ENCODE measurements around the gene FGD2.

FGD2 gene

GRCh38 chr6:37032239-37032638, 26.8 kb downstream of the FGD2 start:
- DNase-seq (ENCODE audit: low read depth, low spot score), result no peak
- H3K4me3 ChIP-seq (ENCODE audit: low read depth, low read length), result no peak overlapping the region
- in situ Hi-C loops (cut with HindIII; ENCODE audit: low sequenced_read_pairs), result no loop called here
- TF ChIP-seq CTCF (IDR thresholded peaks at IDR 0.05; ENCODE audit: low read depth, low read length), result no peak

- in situ Hi-C loops (cut with HindIII; ENCODE audit: low sequenced_read_pairs), result no loop called here
- no peak overlapping the region for H3K4me3 ChIP-seq (ENCODE audit: low read depth, low read length)
- DNase-seq (ENCODE audit: low read depth, low spot score), result no peak
- TF ChIP-seq CTCF (IDR thresholded peaks at IDR 0.05; ENCODE audit: low read depth, low read length), result no peak
These were observed 27.8 kb downstream of the FGD2 start for GRCh38 chr6:37033255-37033654.

GRCh38 chr6:37033819-37034795, 28.7 kb downstream of the FGD2 start:
- H3K4me3 ChIP-seq (ENCODE audit: low read depth, low read length), result no peak overlapping the region
- DNase-seq (ENCODE audit: low read depth, low spot score), result no peak
- in situ Hi-C loops (cut with HindIII; ENCODE audit: low sequenced_read_pairs), result no loop called here
- TF ChIP-seq CTCF (IDR thresholded peaks at IDR 0.05; ENCODE audit: low read depth, low read length), result no peak

GRCh38 chr6:37036146-37036545, 30.7 kb downstream of the FGD2 start:
- in situ Hi-C loops (cut with HindIII; ENCODE audit: low sequenced_read_pairs), result no loop called here

GRCh38 chr6:37038292-37039198, 33.1 kb downstream of the FGD2 start:
- peak; percentile 31 for DNase-seq (ENCODE audit: low read depth, low spot score)
- TF ChIP-seq CTCF (IDR thresholded peaks at IDR 0.05; ENCODE audit: low read depth, low read length), result no peak

More at GRCh38 chr6:37036146-37036545, 30.7 kb downstream of the FGD2 start:
- no peak for TF ChIP-seq CTCF (IDR thresholded peaks at IDR 0.05; ENCODE audit: low read depth, low read length)
- H3K4me3 ChIP-seq (ENCODE audit: low read depth, low read length), result no peak overlapping the region
- DNase-seq (ENCODE audit: low read depth, low spot score), result no peak

GRCh38 chr6:37039958-37040357, 34.5 kb downstream of the FGD2 start:
- no peak for DNase-seq (ENCODE audit: low read depth, low spot score)
- TF ChIP-seq CTCF (IDR thresholded peaks at IDR 0.05; ENCODE audit: low read depth, low read length), result no peak
- in situ Hi-C loops (cut with HindIII; ENCODE audit: low sequenced_read_pairs), result no loop called here
- H3K4me3 ChIP-seq (ENCODE audit: low read depth, low read length), result no peak overlapping the region

More at GRCh38 chr6:37038292-37039198, 33.1 kb downstream of the FGD2 start:
- in situ Hi-C loops (cut with HindIII; ENCODE audit: low sequenced_read_pairs), result no loop called here
- H3K4me3 ChIP-seq (ENCODE audit: low read depth, low read length), result no peak overlapping the region
